HEK293T (cell line): ENCODE data around the gene TCF7L1.

Source experiments
- CTCF ChIA-PET: fragments of 350-600 bp; formaldehyde crosslinking; extraction: SDS; loops from one replicate; lab custom pipeline; 2021; ENCODE audit warnings: antibody characterized with exemption, inconsistent platforms; lab: Yijun Ruan, JAX
- POLR2A ChIA-PET: fragments of 350-600 bp; formaldehyde crosslinking; extraction: SDS; loops from one replicate; lab custom pipeline; 2020; ENCODE audit warnings: antibody characterized with exemption, inconsistent platforms; lab: Yijun Ruan, JAX
- DNase-seq: peaks from one replicate; pipeline ENCODE4 v3.0.0; 2012; ENCODE audit warnings: mixed read lengths; ENCODE audit errors: extremely low spot score
- ARNT ChIP-seq: fragments of 450-650 bp; IDR thresholded peaks from 2 replicates; pipeline ENCODE4 v1.6.1; 2017; ENCODE audit warnings: mild to moderate bottlenecking
- BHLHE40 ChIP-seq: fragments of 450-650 bp; IDR thresholded peaks from 2 replicates; pipeline ENCODE4 v1.6.1; 2016; ENCODE audit warnings: mild to moderate bottlenecking, moderate library complexity, borderline replicate concordance
- CTBP1 ChIP-seq: fragments of 450-650 bp; IDR thresholded peaks from 2 replicates; pipeline ENCODE4 v1.6.1; 2016; ENCODE audit warnings: borderline replicate concordance
- ELF4 ChIP-seq: fragments of 450-650 bp; IDR thresholded peaks from 2 replicates; pipeline ENCODE4 v1.6.1; 2017; ENCODE audit warnings: antibody characterized with exemption
- FOXA1 ChIP-seq: fragments of 450-650 bp; IDR thresholded peaks from 2 replicates; pipeline ENCODE4 v1.6.1; 2016; ENCODE audit warnings: mild to moderate bottlenecking
- FOXK2 ChIP-seq: fragments of 450-650 bp; IDR thresholded peaks from 2 replicates; pipeline ENCODE4 v1.6.1; 2016; ENCODE audit warnings: mild to moderate bottlenecking
- FOXM1 ChIP-seq: fragments of 450-650 bp; IDR thresholded peaks from 2 replicates; pipeline ENCODE4 v1.6.1; 2017; ENCODE audit warnings: mild to moderate bottlenecking, borderline replicate concordance
- HDGF ChIP-seq: fragments of 450-650 bp; IDR thresholded peaks from 2 replicates; pipeline ENCODE4 v1.6.1; 2017; ENCODE audit warnings: antibody characterized with exemption, borderline replicate concordance
- L3MBTL2 ChIP-seq: fragments of 450-650 bp; conservative IDR thresholded peaks from 2 replicates; pipeline ENCODE4 v1.6.1; 2016; ENCODE audit warnings: mild to moderate bottlenecking
- LEF1 ChIP-seq: fragments of 450-650 bp; IDR thresholded peaks from 2 replicates; pipeline ENCODE4 v1.6.1; 2017; ENCODE audit warnings: mild to moderate bottlenecking, borderline replicate concordance
- NFRKB ChIP-seq: fragments of 450-650 bp; IDR thresholded peaks from 2 replicates; pipeline ENCODE4 v1.6.1; 2016; ENCODE audit warnings: mild to moderate bottlenecking, moderate library complexity
- PKNOX1 ChIP-seq: fragments of 450-650 bp; IDR thresholded peaks from 2 replicates; pipeline ENCODE4 v1.6.1; 2016
- SP1 ChIP-seq: fragments of 450-650 bp; IDR thresholded peaks from 2 replicates; pipeline ENCODE4 v1.6.1; 2017
- SUZ12 ChIP-seq: fragments of 450-650 bp; IDR thresholded peaks from 2 replicates; pipeline ENCODE4 v1.6.1; 2016; ENCODE audit warnings: mild to moderate bottlenecking
- TARDBP ChIP-seq: fragments of 450-650 bp; IDR thresholded peaks from 2 replicates; pipeline ENCODE4 v1.6.1; 2016
- ZNF384 ChIP-seq: fragments of 450-650 bp; IDR thresholded peaks from 2 replicates; pipeline ENCODE4 v1.6.1; 2016

Gene TCF7L1

GRCh38 chr2:85134255-85134895, 1.2 kb downstream of the TCF7L1 start:
- CTCF ChIA-PET = interaction anchor here (0.6 to 1.1 kb wide), 2 partner anchors 149 to 151 kb away, joined by 4 to 5 read pairs; no protein-coding TSS in a partner anchor
- POLR2A ChIA-PET = interaction anchor here (1.9 kb wide), 1 partner anchor 8 kb away, joined by 9 read pairs; no protein-coding TSS in a partner anchor
- no peak for DNase-seq
- TF ChIP-seq CTBP1 (no peak), SUZ12 (no peak), LEF1 (no peak), PKNOX1 (no peak), FOXA1 (no peak), HDGF (no peak), BHLHE40 (no peak), L3MBTL2 (no peak), ZNF384 (no peak), FOXK2 (no peak), SP1 (no peak), FOXM1 (no peak), ARNT (no peak), TARDBP (no peak)

- DNase-seq = no peak
- ChIA-PET CTCF (no interaction called here), POLR2A (no interaction called here)
- TF ChIP-seq TARDBP (no peak), FOXM1 (no peak), SP1 (no peak), ZNF384 (no peak), HDGF (no peak)
Observed at GRCh38 chr2:85134896-85135659, 1.9 kb downstream of the TCF7L1 start.

- no peak for DNase-seq
- no peak for TF ChIP-seq PKNOX1
- no peak for TF ChIP-seq SUZ12
- no peak for TF ChIP-seq CTBP1
- no peak for TF ChIP-seq ELF4
- TF ChIP-seq ZNF384 = no peak
- no peak for TF ChIP-seq TARDBP
- TF ChIP-seq FOXA1 = no peak
- TF ChIP-seq L3MBTL2 = no peak
- ChIA-PET CTCF (no interaction called here), POLR2A (no interaction called here)
Observed at GRCh38 chr2:85135660-85135914, 2.4 kb downstream of the TCF7L1 start.

GRCh38 chr2:85137156-85137555, 4.0 kb downstream of the TCF7L1 start:
- DNase-seq = no peak
- POLR2A ChIA-PET = no interaction called here
- TF ChIP-seq ZNF384 = no peak
- no peak for TF ChIP-seq BHLHE40
- no peak for TF ChIP-seq NFRKB
- TF ChIP-seq TARDBP = no peak
- no peak for TF ChIP-seq ARNT
- no peak for TF ChIP-seq FOXA1
- TF ChIP-seq FOXK2 = no peak
- TF ChIP-seq FOXM1 = no peak
- no peak for TF ChIP-seq CTBP1
- TF ChIP-seq LEF1 = no peak
- no peak for TF ChIP-seq ELF4
- TF ChIP-seq PKNOX1 = no peak
- no peak for TF ChIP-seq SP1
- TF ChIP-seq SUZ12 = no peak
- no peak for TF ChIP-seq HDGF
- no peak for TF ChIP-seq L3MBTL2
- CTCF ChIA-PET = interaction anchor here (0.6 kb wide), 1 partner anchor 39 kb away, joined by 4 read pairs; no protein-coding TSS in a partner anchor

GRCh38 chr2:85143463-85144082, 10.4 kb downstream of the TCF7L1 start:
- ChIA-PET CTCF (interaction anchor here (1.1 kb wide), 1 partner anchor 11 kb away, joined by 3 read pairs; the partner anchor contains the start of gene TCF7L1), POLR2A (interaction anchor here (2.1 kb wide), 1 partner anchor 10 kb away, joined by 9 read pairs; the partner anchor contains the start of gene TCF7L1)

More at GRCh38 chr2:85143463-85144082, 10.4 kb downstream of the TCF7L1 start:
- no peak for DNase-seq
- TF ChIP-seq SUZ12 (no peak), CTBP1 (no peak), ARNT (no peak), L3MBTL2 (no peak), HDGF (no peak), ELF4 (no peak), BHLHE40 (no peak), LEF1 (no peak)
